ENCODE results near the gene NTN1. TPM values are rescaled to one million over a fixed set of nuclear protein-coding genes. Genes with fewer than 3 reads are reported as not detected.

NTN1 gene
- total and polyA plus RNA-seq, 2 of the 4 experiments (the other 2 are of a cell fraction) = under 0.01 to 0.07 TPM

- no peak overlapping the region for H2BK15ac ChIP-seq (ENCODE audit: low read depth, low read length)
- dilution Hi-C loops (cut with HindIII; ENCODE audit: low sequenced_read_pairs, unreplicated experiment) (no loop called here), in situ Hi-C loops (cut with MboI; ENCODE audit: low sequenced_read_pairs) (no loop called here), intact Hi-C loops (cut with micrococcal nuclease) (no loop called here)
- no peak overlapping the region for H2AK5ac ChIP-seq (ENCODE audit: low read depth, low read length)
- H3K56ac ChIP-seq (ENCODE audit: extremely low read depth, insufficient read depth, low read length) = no peak overlapping the region
- H2BK5ac ChIP-seq (ENCODE audit: low read depth, low read length, poor library complexity, severe bottlenecking) = no peak overlapping the region
- H2AK9ac ChIP-seq (replicated peaks; ENCODE audit: low read depth, low read length, poor library complexity) = no peak overlapping the region
- H3K4me2 ChIP-seq (ENCODE audit: low read depth, low read length) = no peak overlapping the region
- H3K4ac ChIP-seq (ENCODE audit: low read depth, low read length) = no peak overlapping the region
- no peaks in the 10 kb centered on the region for H3K9me1 ChIP-seq (ENCODE audit: insufficient read depth, low read length)
- ChIA-PET POLR2A (ENCODE audit: unreplicated experiment) (no interaction called here), CTCF (interaction anchor here (0.6 kb wide), 1 partner anchor 239 kb away, joined by 5 read pairs; no protein-coding TSS in a partner anchor)
- H4K20me1 ChIP-seq (ENCODE audit: insufficient read depth, low read length) = no peaks in the 10 kb centered on the region
- no peak overlapping the region for H3K27ac ChIP-seq (ENCODE audit: insufficient read depth, low read length)
- H3K14ac ChIP-seq (replicated peaks; ENCODE audit: low read depth, low read length) = no peak overlapping the region
- no TSS peak for BruUV-seq (replicated peaks)
- H2AFZ ChIP-seq (replicated peaks; ENCODE audit: low read length, poor library complexity) = no peak overlapping the region
- no peak for TF ChIP-seq BHLHE40 (IDR thresholded peaks at IDR 0.05; ENCODE audit: low read depth, low read length)
- no peak for TF ChIP-seq CHD1 (IDR thresholded peaks at IDR 0.05; ENCODE audit: low read depth, low read length)
- no peak for TF ChIP-seq NFE2L2 (IDR thresholded peaks at IDR 0.05; ENCODE audit: low read depth, low read length)
- no peak for TF ChIP-seq RFX5 (IDR thresholded peaks at IDR 0.05; ENCODE audit: low read depth, low read length)
- no peak for TF ChIP-seq FOS (IDR thresholded peaks at IDR 0.05; ENCODE audit: low read depth, low read length)
- no peak for TF ChIP-seq SMC3 (IDR thresholded peaks at IDR 0.05; ENCODE audit: low read depth, low read length)
- no peak for TF ChIP-seq POLR2A (IDR thresholded peaks at IDR 0.05; ENCODE audit: low read depth, low read length)
- TF ChIP-seq RAD21 (IDR thresholded peaks at IDR 0.05; ENCODE audit: low read length) = no peak
- TF ChIP-seq MAFK (IDR thresholded peaks at IDR 0.05; ENCODE audit: low read depth, low read length) = no peak
- H3K23ac ChIP-seq (ENCODE audit: low read depth, low read length) = no peak overlapping the region
- no peak overlapping the region for H3K9ac ChIP-seq (ENCODE audit: low read depth, low read length)
- 90% methylated on average over 2 of the region's 6 CpGs; no CpG with 5 or more reads in 1 of the 2 experiments for WGBS, 2 experiments (ENCODE audit: extremely low coverage in 2 of 2, insufficient read length in 1 of 2)
- no peaks in the 10 kb centered on the region for H3K36me3 ChIP-seq (ENCODE audit: control insufficient read depth, insufficient read depth, low read length)
- no peak overlapping the region for H3K18ac ChIP-seq (ENCODE audit: low read depth, low read length)
- no peak overlapping the region for H4K8ac ChIP-seq (ENCODE audit: low read depth in 2 of 2, low read length in 2 of 2)
- DNase-seq = peak; percentile 24
- H4K91ac ChIP-seq (ENCODE audit: insufficient read depth, low read depth, low read length) = no peak overlapping the region
- H3K79me1 ChIP-seq (ENCODE audit: low read depth in 1 of 2, low read length in 2 of 2) = no peaks in the 10 kb centered on the region
- H3K4me1 ChIP-seq (ENCODE audit: control insufficient read depth, insufficient read depth, low read length) = peaks cover 2% of the 10 kb centered on the region; the same call in 1 of the 2 replicates
- H2BK120ac ChIP-seq (ENCODE audit: low read depth, low read length) = no peak overlapping the region
- H4K5ac ChIP-seq (ENCODE audit: low read depth, low read length) = no peak overlapping the region
- H3K27me3 ChIP-seq (ENCODE audit: control insufficient read depth, insufficient read depth, low read length) = no peaks in the 10 kb centered on the region
- H3K9me3 ChIP-seq (ENCODE audit: control insufficient read depth, insufficient read depth, low read length) = no peaks in the 10 kb centered on the region
- H3K4me3 ChIP-seq (ENCODE audit: insufficient read depth, low read depth, low read length) = no peak overlapping the region
- ATAC-seq (ENCODE audit: low read depth) = peak; percentile 68
- H2BK20ac ChIP-seq (ENCODE audit: low read depth, low read length) = no peak overlapping the region
Observed at GRCh38 chr17:9268546-9268945, 247.2 kb downstream of the NTN1 start.
